ENCODE results near the gene MPRIP.
"Not testable (repeated sequence)": the region's sequence is repeated elsewhere in the genome, so short reads cannot be mapped to it uniquely, and the experiment has no call there.

Gene MPRIP, protein sequence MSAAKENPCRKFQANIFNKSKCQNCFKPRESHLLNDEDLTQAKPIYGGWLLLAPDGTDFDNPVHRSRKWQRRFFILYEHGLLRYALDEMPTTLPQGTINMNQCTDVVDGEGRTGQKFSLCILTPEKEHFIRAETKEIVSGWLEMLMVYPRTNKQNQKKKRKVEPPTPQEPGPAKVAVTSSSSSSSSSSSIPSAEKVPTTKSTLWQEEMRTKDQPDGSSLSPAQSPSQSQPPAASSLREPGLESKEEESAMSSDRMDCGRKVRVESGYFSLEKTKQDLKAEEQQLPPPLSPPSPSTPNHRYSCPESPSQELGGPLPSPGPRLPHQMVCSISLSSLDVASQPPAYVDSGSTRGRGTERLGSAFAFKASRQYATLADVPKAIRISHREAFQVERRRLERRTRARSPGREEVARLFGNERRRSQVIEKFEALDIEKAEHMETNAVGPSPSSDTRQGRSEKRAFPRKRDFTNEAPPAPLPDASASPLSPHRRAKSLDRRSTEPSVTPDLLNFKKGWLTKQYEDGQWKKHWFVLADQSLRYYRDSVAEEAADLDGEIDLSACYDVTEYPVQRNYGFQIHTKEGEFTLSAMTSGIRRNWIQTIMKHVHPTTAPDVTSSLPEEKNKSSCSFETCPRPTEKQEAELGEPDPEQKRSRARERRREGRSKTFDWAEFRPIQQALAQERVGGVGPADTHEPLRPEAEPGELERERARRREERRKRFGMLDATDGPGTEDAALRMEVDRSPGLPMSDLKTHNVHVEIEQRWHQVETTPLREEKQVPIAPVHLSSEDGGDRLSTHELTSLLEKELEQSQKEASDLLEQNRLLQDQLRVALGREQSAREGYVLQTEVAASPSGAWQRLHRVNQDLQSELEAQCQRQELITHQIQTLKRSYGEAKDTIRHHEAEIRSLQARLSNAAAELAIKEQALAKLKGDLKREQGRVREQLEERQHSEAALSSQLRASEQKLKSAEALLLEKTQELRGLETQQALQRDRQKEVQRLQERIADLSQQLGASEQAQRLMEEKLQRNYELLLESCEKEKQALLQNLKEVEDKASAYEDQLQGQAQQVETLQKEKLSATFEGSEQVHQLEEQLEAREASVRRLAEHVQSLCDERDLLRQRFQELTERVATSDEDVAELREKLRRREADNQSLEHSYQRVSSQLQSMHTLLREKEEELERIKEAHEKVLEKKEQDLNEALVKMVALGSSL (N-terminal part only)

DNA sequence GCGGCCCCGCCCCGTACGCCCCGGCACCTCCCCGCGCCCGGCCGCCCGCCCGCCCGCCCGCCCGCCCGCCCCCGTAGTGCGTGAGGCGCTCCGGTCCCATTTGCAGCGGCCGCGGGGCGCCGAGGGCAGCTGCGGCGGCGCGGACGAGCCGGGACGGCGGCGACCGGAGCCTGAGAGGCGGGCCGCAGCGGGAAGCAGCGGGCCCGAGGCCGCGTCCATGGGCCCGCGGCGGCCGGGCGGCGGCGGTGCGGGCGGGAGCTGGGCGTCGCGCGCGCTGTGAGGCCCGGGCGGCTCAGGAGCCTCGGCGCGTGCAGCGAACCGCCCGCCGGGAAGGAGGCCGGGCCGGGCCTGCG lies at the start of gene MPRIP:
TSS of gene MPRIP (plus strand) at position 74 of the 353 bp plus-strand sequence. CDS start 392 bp downstream, outside the sequence.
- no peak for DNase-seq

DNA sequence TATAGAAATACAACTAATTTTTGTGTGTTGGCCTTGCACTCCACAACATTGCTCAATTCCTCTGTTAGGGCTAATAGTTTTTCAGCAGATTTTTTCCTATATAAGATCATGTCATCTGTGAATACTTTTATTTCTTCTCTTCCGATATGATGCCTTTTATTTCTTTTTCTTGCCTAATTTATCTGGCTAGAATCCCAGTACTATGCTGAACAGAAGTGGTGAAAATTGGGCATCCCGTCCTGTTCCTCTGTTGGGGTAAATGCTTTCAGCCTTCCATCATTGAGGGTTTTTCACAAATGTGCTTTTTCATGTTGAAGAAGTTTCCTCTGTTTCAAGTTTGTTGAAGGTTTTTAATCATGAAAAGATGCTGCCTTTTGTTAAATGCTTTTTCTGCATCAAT lies 47.6 kb upstream of the MPRIP start:
- DNase-seq: no peak

DNA sequence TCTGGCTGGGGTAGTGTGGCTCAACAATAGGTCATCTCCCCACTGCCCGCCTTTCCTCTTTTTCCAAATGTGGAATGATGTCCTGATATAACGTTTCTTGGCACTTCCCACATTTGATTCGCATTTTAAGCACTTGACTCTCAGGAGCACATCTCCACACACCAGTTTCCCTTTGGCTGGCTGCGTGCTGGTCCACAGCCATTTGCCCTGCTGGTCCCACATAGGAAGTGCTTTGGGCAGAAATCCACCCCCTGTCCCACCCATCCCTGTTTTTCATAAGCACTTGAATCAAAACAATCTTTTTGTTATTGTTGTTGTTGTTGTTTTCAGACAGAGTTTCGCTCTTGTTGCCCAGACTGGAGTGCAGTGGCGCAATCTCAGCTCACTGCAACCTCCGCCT lies 46.3 kb upstream of the MPRIP start:
- DNase-seq: no peak

DNA sequence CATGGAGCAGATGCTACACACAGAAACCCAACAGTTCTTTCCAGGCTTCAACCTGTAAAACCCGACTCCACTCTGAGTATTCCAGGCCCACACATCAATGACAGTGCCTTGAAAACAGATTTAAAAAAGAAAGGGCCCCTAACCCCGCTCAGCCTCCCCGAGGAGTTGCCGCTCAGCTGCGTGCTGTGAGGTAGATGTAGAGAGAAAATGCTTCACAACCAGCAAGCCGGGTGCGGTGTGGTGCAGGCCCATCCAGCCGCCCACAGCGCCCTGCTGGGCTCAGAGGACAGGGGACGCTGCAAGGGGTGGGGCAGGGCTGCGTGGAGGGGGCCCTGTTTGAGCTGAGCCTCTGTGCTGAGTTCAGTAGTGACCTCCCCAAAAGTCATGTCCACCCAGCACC lies 45.5 kb upstream of the MPRIP start:
- not testable (repeated sequence) for DNase-seq

DNA sequence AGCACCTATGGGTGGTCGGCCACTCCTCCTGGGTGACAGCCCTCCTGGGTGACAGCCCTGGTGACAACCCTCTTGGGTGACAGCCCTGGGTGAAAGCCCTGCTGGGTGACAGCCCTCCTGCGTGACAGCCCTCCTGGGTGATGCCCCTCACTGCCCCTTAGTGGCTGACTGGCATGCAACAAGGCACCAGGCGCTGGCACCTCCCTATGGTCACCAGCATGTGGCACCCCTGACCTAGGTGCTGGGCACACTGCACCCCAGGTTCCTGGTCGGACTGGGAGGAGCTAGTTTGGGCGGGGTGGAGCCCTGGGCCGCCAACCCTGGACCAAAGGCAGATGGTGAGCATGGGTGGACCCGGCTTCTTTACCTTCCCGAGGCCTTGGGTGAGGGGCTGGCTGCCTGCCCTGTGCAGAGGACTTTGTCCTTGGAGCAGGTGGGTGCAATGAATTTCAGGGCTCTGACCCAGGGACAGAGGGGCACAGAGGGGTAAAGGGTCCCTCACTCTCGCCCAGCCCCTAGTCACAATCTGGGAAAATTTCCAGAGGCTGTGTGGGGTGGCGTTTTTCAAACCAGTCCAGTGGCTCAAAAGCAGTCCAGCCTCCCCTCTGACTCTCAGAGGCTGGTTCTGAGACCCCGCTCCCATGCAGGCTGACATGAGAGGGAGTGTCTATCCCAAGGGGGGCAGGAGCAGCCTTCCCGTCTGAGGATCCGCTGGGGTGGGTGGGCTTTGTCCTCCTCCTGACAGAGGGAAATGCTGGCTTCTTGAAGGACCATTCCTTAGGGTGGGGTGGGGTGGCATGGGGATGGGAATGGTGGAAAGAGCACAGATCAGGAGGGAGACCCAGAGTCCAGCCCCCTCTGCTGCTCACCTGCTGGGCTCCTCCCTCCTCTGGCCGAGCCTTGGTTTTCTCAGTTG lies 44.5 kb upstream of the MPRIP start:
- no peak for DNase-seq

DNA sequence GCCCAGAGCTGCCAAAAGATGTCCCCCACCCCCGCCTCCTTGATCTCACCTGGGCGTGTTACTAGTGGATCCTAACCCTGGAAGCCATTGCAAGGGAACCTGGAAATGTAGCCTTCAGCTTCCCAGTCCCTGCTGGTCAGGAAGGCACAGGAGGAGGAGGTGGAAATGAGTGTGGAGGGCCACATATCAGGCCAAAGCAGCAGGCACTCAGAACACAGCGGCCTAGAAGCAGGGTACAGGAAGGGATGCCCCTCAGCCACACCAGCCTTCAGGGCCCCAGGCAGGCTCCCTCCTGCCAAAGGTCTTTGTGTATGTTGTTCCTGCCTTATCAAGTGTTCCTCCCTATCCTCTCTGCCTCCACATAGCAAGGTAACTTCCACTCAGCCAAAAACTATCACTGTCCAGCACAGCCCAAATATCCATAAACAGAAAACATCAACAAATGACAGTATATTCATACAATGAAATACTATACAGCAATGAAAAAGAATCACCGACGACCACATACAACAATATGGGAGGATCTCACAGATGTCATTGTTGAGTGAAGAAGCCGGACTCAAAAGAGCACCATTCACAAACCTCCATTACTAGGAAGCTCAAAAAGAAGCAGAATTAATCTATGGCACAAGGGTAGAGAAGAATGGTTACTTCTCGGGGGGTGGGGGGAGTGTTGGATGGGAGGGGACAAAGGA lies 42.2 kb upstream of the MPRIP start:
- DNase-seq: no peak

DNA sequence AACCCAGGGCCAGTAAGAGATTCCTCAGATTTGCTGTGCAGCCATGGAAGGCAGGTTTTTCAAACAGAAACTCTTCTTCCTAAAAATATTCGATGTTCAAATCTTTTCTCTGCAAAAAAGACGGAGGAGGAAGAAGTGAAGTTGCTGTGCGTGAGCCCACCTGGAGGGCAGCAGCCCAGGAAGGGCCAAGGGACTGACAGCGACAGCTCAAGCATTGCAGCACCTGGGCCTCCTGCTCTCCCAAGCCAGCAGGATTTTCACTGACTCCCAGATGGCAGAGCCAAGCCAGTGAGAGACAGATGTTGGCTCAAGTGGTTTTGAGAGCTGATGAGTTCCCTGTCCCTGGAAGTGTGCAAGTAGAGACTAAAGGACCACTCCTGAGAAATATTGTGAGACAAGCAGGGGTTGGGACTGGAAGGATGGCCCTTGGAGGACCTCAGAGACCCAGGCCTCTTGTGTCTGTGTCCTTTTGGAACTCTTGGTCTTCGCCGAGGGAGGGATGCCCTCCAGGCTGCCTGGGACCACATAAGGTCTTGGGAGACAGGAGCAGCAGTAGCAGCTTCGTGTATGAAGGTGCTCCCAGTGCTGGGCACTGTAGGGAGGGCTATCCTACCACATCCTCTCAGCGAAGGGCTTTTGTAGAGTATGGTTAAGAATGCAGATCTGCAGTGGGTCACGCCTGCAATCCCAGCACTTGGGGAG lies 41.0 kb upstream of the MPRIP start:
- DNase-seq: no peak

DNA sequence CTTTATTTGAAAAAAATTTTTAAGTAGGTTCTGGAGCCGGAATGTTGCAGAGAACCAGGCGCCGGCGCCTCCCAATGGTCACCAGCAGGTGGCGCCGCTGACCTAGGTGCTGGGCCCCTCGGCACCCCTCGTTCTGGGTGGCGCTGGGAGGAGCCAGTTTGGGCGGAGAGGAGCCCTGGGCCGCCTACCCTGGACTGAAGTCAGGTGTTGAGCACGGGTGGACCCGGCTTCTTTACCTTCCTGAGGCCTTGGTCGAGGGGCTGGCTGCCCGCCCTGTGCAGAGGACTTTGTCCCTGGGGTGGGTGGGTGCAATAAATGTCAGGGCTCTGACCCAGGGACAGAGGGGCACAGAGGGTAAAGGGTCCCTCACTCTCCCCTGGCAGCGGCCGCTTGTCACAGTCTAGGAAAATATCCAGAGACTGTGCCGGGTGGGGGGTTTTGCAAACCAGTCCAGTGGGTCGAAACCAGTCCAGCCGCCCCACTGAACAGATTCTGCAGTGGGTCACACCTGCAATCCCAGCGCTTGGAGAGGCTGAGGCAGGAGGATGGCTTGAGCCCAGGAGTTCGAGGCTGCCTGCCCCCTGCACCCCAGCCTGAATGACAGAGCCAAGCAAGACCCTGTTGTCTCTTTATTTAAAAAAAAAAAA lies 40.3 kb upstream of the MPRIP start:
- peak; percentile 8 for DNase-seq

DNA sequence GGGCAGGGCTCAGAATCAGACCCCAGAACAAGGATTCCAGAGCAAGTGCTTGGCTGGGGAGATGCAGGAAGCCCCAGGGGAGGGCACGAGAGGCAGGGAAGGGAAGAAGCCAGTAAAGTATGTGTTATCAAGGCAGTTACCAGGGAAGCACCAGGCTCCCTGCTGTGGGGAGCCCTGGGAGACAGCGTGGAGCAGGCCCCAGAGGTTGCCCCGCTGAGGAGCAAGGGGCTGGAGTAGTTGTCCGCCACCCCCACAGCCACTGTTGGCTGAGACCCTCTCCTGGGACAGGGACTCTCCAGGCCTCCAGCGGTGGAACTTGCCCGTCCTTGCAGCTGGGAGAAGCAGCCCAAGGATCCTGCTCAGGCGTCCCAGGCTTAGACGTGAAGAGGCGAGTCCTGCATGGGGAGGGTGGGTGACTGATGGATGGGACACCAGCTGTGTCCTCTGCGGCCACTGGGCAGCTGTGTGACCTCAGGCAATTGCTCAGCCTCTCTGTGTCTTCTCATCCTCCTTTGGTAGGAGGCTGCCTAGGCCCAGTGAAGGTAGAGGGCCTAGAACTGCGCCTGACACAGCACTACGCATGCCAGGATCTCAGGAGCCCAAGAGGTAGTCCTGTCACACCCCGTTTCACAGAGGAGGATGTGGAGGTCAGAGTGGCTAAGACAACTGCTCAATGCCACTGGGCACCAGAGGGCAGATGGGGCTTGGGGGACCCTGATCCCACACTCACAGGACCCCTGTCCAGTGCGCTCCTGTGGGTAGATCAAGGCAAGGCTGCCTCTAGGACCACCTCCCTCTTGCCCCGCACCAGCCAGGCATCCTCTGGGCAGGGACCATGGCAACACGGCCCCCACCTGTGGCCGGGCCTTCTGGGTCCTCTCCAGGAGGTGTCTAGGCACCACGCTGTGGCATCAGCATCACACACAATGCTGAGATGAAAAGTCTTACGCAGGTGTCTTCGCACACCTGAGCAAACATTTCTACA lies 39.2 kb upstream of the MPRIP start:
- not testable (repeated sequence) for DNase-seq

DNA sequence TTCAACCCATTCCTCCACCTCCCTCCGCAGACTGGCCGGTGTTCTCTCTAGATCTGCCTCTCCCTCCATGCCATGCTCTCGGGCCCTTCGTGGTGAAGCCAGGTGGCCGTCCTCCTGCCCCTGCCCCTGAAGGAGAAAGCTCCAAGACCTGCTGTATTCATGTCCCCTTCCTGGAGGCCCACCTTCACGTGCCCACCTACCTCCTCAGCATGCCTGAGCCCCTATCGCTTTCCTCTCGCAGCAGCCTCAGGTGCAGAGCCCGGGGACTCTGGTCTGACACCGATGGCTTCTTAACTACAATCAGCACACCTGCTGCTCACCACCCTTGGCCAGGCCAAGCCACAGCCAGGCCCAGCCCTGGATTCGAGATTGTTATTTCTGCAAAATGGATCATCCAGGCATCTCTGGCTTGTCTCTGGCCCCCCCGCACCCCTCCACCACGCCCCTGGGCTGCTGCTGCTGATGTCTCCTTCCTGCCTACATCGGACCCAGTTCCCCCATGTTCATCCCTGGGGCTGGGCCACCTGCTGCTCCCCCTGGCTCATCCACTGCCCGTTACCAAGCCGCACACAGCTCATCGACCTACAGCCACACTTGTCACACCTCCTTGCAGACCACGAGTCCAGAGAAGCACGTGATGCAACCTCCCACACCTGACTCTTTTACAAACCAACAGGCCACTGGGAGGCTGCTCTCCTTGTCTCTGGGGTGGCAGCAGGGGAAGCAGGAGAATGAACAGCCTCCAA lies 37.8 kb upstream of the MPRIP start:
- DNase-seq: no peak

DNA sequence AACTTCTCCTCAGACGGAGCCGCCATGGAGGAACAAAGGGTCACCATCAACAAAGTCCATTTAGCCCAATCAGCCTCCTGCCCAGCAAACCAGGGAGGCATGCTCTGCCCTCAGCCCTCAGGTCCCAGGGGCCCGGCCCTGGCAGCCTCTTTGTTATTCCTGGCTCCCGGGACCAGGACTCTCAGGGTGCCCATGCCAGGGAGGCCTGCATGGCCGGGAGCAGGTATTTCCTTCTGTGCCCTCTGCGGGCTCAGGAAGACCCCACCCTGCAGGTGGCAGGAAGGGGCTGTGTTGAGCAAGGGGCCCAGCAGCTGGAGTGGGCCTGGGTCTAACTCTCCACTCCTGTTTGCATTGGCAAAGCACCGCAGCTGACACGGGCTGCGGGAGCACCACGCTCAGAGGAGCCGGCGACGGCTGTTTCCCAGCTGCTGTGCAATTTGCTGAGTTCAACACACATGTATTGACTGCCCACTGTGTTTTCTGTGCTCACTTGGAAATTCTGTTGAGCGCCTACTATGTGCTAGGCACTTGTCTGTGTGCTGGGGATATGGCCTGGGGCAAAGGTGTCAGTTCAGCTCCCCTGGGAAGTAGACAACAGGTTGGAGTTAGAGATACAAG lies 37.2 kb upstream of the MPRIP start:
- not testable (repeated sequence) for DNase-seq

DNA sequence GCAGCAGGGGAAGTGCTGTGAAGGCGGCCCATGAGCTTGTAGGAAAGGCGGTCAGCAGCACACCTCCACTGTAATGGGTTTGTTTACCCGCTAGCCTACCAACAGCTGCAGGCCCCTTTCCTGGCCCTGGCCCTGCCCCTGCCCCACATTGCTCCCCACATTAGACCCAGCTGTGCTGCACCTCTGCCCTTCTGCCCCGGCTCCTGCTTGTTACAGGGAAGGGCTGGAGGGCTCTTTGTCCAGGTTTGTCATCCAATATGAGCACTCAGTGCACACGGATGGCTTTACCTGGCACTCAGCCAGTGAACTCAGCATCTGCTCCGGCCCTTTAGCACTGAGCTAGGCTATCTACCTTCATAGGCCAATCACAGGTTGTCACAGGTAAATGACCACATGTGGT lies 34.4 kb upstream of the MPRIP start:
- DNase-seq: not testable (repeated sequence)

DNA sequence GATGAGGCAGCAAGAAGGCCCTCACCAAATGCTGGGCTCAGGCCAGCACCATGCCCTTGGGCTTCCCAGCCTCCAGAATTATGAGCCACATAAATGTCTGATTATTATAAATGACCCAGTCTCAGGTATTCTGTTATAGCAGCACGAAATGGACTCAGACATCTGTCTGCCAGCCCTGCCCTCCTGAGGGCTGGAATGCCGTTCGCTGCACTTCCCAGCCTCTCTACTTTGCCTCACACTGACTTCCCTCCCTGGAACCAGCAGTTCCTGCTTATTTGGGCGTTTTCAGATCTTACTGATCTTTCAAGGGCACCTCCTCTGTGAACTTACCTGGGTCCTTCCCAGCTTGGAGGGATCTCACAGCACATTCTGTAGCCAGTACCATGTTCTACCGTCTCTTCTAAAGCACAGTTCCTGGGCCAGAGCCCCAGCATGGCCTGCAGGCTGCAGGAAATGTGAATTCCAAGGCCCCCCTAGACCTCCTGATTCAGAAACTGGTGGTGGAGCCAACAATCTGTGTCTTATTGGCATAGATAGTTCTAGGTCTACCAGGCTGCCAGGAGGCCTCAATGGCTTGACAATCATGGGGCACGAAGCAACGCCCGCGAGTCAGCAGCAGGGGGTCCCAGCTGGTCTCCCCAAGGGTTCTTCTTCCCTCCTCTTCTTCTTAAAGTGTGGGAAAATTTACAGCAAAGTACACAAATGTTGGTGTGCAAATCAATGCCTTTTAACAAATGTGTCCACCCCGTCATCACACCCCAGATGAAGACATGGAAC lies 33.4 kb upstream of the MPRIP start:
- not testable (repeated sequence) for DNase-seq

DNA sequence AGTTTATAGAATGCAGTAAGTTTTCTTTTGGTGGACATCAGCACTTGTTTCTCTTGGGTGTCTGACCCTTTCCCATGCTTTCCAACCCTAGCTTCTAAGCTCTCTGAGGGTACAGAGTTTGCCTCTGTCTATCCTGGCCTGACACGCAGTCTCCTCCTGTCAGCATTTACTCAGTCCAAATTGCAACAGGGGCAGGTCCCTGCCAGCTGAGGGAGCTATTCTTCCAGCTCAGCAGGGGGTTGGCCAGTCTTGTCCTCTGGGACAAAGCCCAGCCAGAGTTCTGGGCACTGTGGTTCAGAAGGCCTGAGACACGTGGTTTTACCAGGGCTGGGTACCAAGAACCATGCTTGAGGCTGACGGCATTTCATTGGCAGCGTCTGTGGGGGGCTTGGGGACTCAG lies 32.3 kb upstream of the MPRIP start:
- not testable (repeated sequence) for DNase-seq

DNA sequence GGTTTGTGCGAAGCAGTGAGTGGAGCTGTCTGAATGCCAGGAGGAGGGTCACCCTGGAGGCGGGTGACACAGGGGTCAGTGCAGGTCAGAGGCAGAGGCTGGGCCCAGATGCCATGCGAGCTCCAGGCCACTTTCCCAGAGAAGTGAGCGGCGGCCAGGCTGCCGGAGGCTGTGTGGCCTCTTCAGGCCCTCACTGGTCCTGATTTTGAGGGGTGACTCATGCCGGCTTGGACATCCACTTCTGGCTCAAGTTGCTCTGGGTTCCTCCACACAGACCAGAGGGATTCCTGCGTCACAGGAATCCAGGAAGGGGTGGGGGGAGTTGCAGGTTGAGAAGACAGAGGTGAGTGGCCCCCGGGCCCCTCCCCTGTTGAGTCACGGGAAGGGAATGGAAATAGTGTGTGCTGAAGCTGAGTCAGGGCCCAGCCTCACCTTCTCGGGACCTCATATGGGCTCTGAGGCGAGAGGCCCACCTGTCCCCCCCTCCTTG lies 31.7 kb upstream of the MPRIP start:
- not testable (repeated sequence) for DNase-seq

DNA sequence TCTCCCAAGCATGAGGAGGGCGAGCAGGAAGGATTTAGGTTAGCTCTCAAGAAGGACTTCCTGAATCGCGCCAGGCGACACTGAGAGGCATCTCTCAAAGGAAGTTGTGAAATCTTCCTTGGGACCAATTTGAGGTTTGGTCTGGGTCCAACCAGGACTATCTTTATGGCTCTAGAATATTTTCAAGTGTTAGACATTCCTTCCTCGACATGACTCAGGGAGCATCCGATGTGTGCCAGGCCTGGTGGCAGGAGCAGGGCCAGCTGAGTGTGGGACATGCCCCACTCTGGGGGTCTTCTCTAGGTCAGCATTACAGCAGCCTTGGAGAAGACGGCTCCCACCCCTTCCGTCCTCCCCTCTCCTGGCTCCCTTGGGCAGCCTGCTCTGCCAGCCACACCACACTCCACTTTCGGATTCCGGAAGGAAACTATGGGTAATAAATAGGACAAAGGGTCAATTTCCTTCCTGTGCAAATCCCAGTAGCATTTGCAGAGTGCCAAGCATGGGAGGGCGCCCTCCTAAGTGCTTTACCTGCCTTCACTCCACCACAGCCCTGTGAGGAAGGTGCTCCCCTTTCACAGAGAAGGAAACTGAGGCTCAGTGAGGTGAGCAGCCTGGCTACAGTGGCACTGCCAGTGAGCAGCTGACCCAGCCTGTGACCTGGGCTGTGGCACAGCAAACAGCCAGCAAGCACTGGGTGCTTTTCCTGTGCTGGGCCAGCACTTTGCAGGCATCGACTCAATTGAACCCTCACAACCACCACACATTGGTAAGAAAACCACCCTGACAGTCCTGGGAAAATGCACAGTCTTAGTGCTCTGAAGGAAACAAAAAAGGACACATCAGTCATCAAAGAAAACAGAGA lies 31.0 kb upstream of the MPRIP start:
- not testable (repeated sequence) for DNase-seq
